HUES48 (cell line): ENCODE data around the gene DNM3.

Source experiments
- H3K27ac ChIP-seq: one replicate; pipeline ENCODE4 v1.7.0; 2013; ENCODE audit warnings: low read depth, low read length, inconsistent platforms
- H3K27me3 ChIP-seq: 2 replicates; pipeline ENCODE4 v1.6.1; 2013; ENCODE audit warnings: mild to moderate bottlenecking, low read length; ENCODE audit not compliant: control insufficient read depth, insufficient read depth
- H3K36me3 ChIP-seq: 2 replicates; pipeline ENCODE4 v1.6.1; 2013; ENCODE audit warnings: low read length; ENCODE audit not compliant: control insufficient read depth, insufficient read depth
- H3K4me1 ChIP-seq: 2 replicates; pipeline ENCODE4 v1.6.1; 2013; ENCODE audit warnings: mild to moderate bottlenecking, low read length; ENCODE audit not compliant: control insufficient read depth, insufficient read depth
- H3K4me3 ChIP-seq: 2 replicates; pipeline ENCODE4 v1.5.1; 2013; ENCODE audit warnings: mild to moderate bottlenecking, low read depth, low read length
- H3K9ac ChIP-seq: 2 replicates; pipeline ENCODE4 v1.6.1; 2013; ENCODE audit warnings: mild to moderate bottlenecking, low read depth, low read length, moderate library complexity
- H3K9me3 ChIP-seq: 2 replicates; pipeline ENCODE4 v1.6.1; 2013; ENCODE audit warnings: low read length; ENCODE audit not compliant: control insufficient read depth, insufficient read depth

The DNM3 gene

DNA sequence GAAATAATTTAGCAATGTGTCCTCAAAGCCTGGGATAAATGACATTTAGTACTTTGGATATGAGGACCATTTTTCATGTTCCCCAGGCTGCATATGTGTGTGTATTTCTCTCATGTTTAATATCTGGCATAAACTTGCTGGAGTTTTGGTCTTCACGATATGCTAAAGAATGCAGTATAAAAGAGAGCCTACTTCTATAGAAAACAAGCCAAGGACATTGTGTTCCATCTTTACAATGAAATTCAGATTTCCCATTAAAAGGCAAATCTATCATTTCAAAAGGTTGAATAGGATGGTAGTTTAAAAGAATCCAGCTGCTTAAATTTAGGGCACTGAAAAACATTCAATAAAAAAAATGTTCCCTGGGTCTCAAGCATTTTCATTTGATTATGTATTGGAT, 410.2 kb downstream of the DNM3 start:
- H3K27ac ChIP-seq, result no peak overlapping the region
- no peak overlapping the region for H3K9ac ChIP-seq
- H3K36me3 ChIP-seq, result no peaks in the 10 kb centered on the region
- no peak overlapping the region for H3K4me3 ChIP-seq
- no peaks in the 10 kb centered on the region for H3K9me3 ChIP-seq
- H3K4me1 ChIP-seq, result peaks cover 15% of the 10 kb centered on the region; the same call in 1 of the 2 replicates
- no peaks in the 10 kb centered on the region for H3K27me3 ChIP-seq

- Histone ChIP-seq H3K36me3 (no peaks in the 10 kb centered on the region), H3K4me3 (no peak overlapping the region), H3K9ac (no peak overlapping the region), H3K27ac (no peak overlapping the region), H3K4me1 (peaks cover 15% of the 10 kb centered on the region; the same call in 1 of the 2 replicates), H3K9me3 (no peaks in the 10 kb centered on the region), H3K27me3 (no peaks in the 10 kb centered on the region)
These were observed 411.0 kb downstream of the DNM3 start for GRCh38 chr1:172252321-172252720.

DNA sequence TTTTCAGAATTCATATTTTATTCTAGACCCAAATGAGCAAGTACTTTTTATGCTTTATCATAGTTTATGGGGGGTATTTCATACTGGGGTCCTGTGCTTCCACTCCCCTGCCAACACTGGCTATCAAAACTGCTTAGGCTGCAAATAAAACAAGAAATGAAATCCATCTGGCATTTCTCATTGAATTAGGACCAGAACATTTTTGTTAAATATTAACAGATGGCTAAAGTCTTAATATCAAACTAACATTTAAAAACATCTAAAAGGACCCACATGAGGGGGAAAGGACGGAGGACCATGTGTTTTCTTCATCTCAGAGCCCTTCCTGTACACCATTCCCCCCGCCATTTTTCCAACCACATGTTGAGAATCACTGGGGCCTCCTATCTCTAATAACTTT, 411.7 kb downstream of the DNM3 start:
- Histone ChIP-seq H3K36me3 (no peaks in the 10 kb centered on the region), H3K27ac (no peak overlapping the region), H3K4me1 (peaks cover 15% of the 10 kb centered on the region; the same call in 1 of the 2 replicates), H3K27me3 (no peaks in the 10 kb centered on the region), H3K4me3 (no peak overlapping the region), H3K9me3 (no peaks in the 10 kb centered on the region), H3K9ac (no peak overlapping the region)

- H3K9ac ChIP-seq, result no peak overlapping the region
- no peak overlapping the region for H3K27ac ChIP-seq
- H3K9me3 ChIP-seq, result no peaks in the 10 kb centered on the region
- H3K4me1 ChIP-seq, result peaks cover 15% of the 10 kb centered on the region; the same call in 1 of the 2 replicates
- H3K36me3 ChIP-seq, result no peaks in the 10 kb centered on the region
- H3K27me3 ChIP-seq, result no peaks in the 10 kb centered on the region
- no peak overlapping the region for H3K4me3 ChIP-seq
These were observed 413.4 kb downstream of the DNM3 start for GRCh38 chr1:172254521-172255222.

DNA sequence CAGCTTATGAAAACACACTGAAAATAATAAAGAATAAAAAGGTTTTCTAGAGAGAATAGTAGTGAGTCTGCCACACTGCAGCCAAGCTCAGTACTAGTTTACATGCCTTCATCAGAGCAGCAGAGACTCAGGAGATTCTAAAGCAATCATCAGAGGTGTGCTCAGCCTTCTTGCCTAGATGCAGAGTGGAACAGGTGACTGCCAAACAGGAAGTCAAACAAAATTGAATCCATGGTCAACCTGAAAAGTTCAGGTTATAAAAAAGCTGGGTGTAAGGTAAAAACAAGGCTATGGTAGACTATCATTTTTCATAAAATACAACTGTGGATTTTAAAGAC, 413.9 kb downstream of the DNM3 start:
- no peak overlapping the region for H3K4me3 ChIP-seq
- peak overlapping the region; percentile 8 for H3K27ac ChIP-seq
- no peaks in the 10 kb centered on the region for H3K36me3 ChIP-seq
- H3K9me3 ChIP-seq, result no peaks in the 10 kb centered on the region
- no peak overlapping the region for H3K9ac ChIP-seq
- H3K4me1 ChIP-seq, result peaks cover 15% of the 10 kb centered on the region; the same call in 1 of the 2 replicates
- H3K27me3 ChIP-seq, result no peaks in the 10 kb centered on the region

- Histone ChIP-seq H3K36me3 (no peaks in the 10 kb centered on the region), H3K4me3 (no peak overlapping the region), H3K27ac (no peak overlapping the region), H3K9ac (no peak overlapping the region), H3K27me3 (no peaks in the 10 kb centered on the region), H3K9me3 (no peaks in the 10 kb centered on the region), H3K4me1 (peaks cover 16% of the 10 kb centered on the region; the same call in 1 of the 2 replicates)
These were observed 424.6 kb downstream of the DNM3 start for GRCh38 chr1:172265905-172266304.

DNA sequence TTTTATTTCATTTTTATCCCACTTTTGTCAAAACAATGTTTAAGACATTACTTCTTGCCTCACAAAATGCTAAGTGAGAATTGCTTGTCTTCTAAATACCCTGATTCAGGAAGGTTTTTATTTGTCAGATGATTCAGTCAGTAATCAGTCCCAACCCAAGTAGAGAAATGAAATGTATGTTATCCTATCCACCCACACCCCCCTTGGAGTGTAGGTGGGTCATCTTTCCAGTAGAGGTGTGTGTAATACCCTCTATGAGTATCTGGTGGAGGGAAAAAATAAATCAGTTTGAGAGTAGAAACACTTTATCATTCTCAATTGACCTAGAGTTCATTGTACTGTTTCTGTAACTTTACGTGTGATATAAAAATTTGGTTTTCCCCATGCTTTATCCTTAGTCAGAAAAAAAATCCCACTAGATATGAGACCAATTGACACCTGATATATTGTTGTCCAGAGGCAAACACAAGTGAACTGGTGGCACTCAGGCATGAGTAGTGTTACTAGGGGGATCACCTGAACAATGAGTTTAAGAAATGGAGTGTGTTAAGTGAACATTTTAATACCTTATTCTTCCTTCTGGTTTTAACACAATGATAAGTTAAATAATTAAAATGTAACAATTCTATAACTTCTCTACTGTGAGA, 425.4 kb downstream of the DNM3 start:
- no peaks in the 10 kb centered on the region for H3K27me3 ChIP-seq

DNA sequence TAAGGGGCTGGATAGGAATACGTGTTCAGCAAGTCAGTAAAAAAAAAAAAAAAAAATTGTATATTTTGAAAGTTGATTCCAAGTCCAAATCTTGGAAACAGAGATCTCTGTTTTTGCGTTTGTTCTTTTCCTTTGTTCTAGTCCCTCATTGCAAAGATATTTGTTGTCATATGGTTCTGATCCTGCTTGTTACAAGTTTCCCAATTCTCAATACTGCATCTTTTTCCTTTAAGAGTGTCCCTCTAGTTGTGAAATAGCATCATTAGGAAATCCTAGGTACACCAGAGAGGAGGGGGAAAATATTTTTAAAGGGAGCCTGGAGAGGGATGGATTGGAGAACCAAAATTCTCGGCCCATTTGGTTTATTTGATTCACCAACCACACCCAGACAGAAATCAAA, 426.9 kb downstream of the DNM3 start:
- Histone ChIP-seq H3K9ac (no peak overlapping the region), H3K27ac (no peak overlapping the region), H3K4me3 (no peak overlapping the region), H3K36me3 (no peaks in the 10 kb centered on the region), H3K27me3 (no peaks in the 10 kb centered on the region), H3K9me3 (no peaks in the 10 kb centered on the region), H3K4me1 (peaks cover 16% of the 10 kb centered on the region; the same call in 1 of the 2 replicates)

More for the DNA sequence above, 425.4 kb downstream of the DNM3 start:
- peaks cover 16% of the 10 kb centered on the region; the same call in 1 of the 2 replicates for H3K4me1 ChIP-seq
- no peak overlapping the region for H3K9ac ChIP-seq
- H3K9me3 ChIP-seq, result no peaks in the 10 kb centered on the region
- no peaks in the 10 kb centered on the region for H3K36me3 ChIP-seq
- no peak overlapping the region for H3K27ac ChIP-seq
- no peak overlapping the region for H3K4me3 ChIP-seq

DNA sequence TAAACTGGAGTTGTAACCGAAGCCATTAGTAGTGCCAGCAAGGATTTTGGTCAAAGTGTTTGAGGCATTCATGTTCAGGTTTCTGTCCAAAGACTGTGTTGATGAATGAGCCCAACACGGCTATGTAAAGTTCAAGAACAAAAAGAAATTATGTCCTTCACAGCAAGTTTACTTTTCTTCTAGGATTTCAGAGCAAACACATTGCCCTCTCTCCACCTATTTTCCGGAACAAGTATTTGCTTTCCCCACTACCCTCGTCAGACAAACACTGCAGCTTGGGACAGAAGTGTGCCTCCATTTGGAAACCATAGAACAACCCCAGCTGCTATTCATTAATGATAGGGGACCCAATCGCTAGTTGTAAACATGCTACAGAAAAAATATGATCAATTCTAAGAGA, 427.8 kb downstream of the DNM3 start:
- peaks cover 16% of the 10 kb centered on the region; the same call in 1 of the 2 replicates for H3K4me1 ChIP-seq
- no peak overlapping the region; the same call in 1 of the 2 replicates for H3K9ac ChIP-seq
- no peak overlapping the region for H3K27ac ChIP-seq
- no peaks in the 10 kb centered on the region for H3K9me3 ChIP-seq
- no peaks in the 10 kb centered on the region for H3K27me3 ChIP-seq
- H3K4me3 ChIP-seq, result no peak overlapping the region
- no peaks in the 10 kb centered on the region for H3K36me3 ChIP-seq

GRCh38 chr1:172269644-172270043, 428.3 kb downstream of the DNM3 start:
- Histone ChIP-seq H3K36me3 (no peaks in the 10 kb centered on the region), H3K9ac (no peak overlapping the region), H3K27ac (no peak overlapping the region), H3K9me3 (no peaks in the 10 kb centered on the region), H3K4me3 (no peak overlapping the region), H3K4me1 (peaks cover 16% of the 10 kb centered on the region; the same call in 1 of the 2 replicates), H3K27me3 (no peaks in the 10 kb centered on the region)

- Histone ChIP-seq H3K4me1 (peaks cover 16% of the 10 kb centered on the region; the same call in 1 of the 2 replicates), H3K36me3 (no peaks in the 10 kb centered on the region), H3K9ac (no peak overlapping the region), H3K9me3 (no peaks in the 10 kb centered on the region), H3K4me3 (no peak overlapping the region), H3K27ac (no peak overlapping the region), H3K27me3 (no peaks in the 10 kb centered on the region)
These were observed 429.3 kb downstream of the DNM3 start for GRCh38 chr1:172270605-172271004.
